Loucy (cell line): ENCODE measurements around the gene PAX7.

Experiments used
- H2AFZ ChIP-seq: fragments of 200-600 bp; sonication (generic); 2 replicates; pipeline ENCODE4 v1.6.0; 2016; ENCODE audit warnings: antibody characterized with exemption, mild to moderate bottlenecking, low read length, moderate library complexity
- H3F3A ChIP-seq: fragments of 200-600 bp; 2 replicates; pipeline ENCODE4 v1.6.0; 2016; ENCODE audit warnings: antibody characterized with exemption, low read depth, mild to moderate bottlenecking
- H3K27me3 ChIP-seq: fragments of 200-600 bp; sonication (generic); 2 replicates; pipeline ENCODE4 v1.6.1; 2014; ENCODE audit warnings: low read length, mild to moderate bottlenecking; ENCODE audit not compliant: insufficient read depth, poor library complexity, severe bottlenecking
- H3K36me3 ChIP-seq: fragments of 200-600 bp; sonication (generic); 2 replicates; pipeline ENCODE4 v1.6.1; 2016; ENCODE audit warnings: low read length; ENCODE audit not compliant: insufficient read depth
- H3K4me1 ChIP-seq: fragments of 200-600 bp; sonication (generic); 2 replicates; pipeline ENCODE4 v1.5.1; 2014; ENCODE audit warnings: low read length, mild to moderate bottlenecking; ENCODE audit not compliant: insufficient read depth, poor library complexity, severe bottlenecking
- H3K4me2 ChIP-seq: fragments of 200-600 bp; sonication (generic); 2 replicates; pipeline ENCODE4 v1.6.0; 2014; ENCODE audit warnings: antibody characterized with exemption, low read length, low read depth, mild to moderate bottlenecking; ENCODE audit not compliant: poor library complexity, severe bottlenecking
- H3K4me3 ChIP-seq: fragments of 200-600 bp; sonication (generic); 2 replicates; pipeline ENCODE4 v1.5.1; 2014; ENCODE audit warnings: low read length, mild to moderate bottlenecking, mixed read lengths; ENCODE audit not compliant: poor library complexity, severe bottlenecking
- H3K79me2 ChIP-seq: fragments of 200-600 bp; sonication (generic); 2 replicates; pipeline ENCODE4 v1.6.1; 2014; ENCODE audit warnings: low read length; ENCODE audit not compliant: insufficient read depth
- H3K9ac ChIP-seq: fragments of 200-600 bp; sonication (generic); 2 replicates; pipeline ENCODE4 v1.6.0; 2014; ENCODE audit warnings: mild to moderate bottlenecking, low read depth, low read length, moderate library complexity; ENCODE audit not compliant: poor library complexity, severe bottlenecking
- H3K9me2 ChIP-seq: fragments of 200-600 bp; sonication (generic); replicated peaks from 2 replicates; pipeline ENCODE4 v1.6.1; 2016; ENCODE audit warnings: low read depth, low read length, mixed read lengths
- H3K9me3 ChIP-seq: fragments of 200-600 bp; sonication (generic); 2 replicates; pipeline ENCODE4 v1.6.1; 2014; ENCODE audit warnings: mild to moderate bottlenecking, antibody characterized with exemption, low read length, low read depth; ENCODE audit not compliant: insufficient read depth
- H4K20me1 ChIP-seq: fragments of 200-600 bp; sonication (generic); 2 replicates; pipeline ENCODE4 v1.6.0; 2014; ENCODE audit warnings: antibody characterized with exemption, low read length, mild to moderate bottlenecking; ENCODE audit not compliant: insufficient read depth, poor library complexity, severe bottlenecking
- EZH2phosphoT487 ChIP-seq: fragments of 200-600 bp; IDR thresholded peaks from 2 replicates; pipeline ENCODE4 v1.6.1; 2018; ENCODE audit warnings: antibody characterized with exemption, mild to moderate bottlenecking, moderate library complexity, borderline replicate concordance
- TF ChIP-seq, protein P1 (sequence below): fragments of 200-600 bp; sonication (generic); conservative IDR thresholded peaks from 2 replicates; pipeline ENCODE4 v1.5.1; 2014; ENCODE audit warnings: mild to moderate bottlenecking, antibody characterized with exemption, low read length

Gene PAX7

DNA sequence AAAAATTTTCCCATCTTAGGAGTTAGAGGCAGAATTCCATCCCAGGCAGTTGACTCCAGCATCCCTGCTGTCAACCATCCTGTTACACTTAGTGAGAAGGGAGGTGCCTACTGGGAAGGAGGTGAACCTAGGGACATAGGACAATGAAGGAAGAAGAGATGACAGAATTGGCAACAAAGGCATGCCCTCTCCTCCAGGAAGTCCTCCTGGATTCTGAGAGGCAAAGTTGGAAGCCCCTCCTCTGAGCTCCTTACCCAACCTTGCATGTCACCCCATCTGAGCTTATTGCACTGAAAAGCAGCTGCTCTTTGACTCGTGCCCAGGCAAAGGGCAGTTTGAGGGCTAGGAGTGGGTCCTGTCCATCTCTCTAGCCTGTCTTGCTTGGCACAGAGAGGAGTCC is 66.9 kb downstream of the PAX7 start:
- Histone ChIP-seq H3K27me3 (no peaks in the 10 kb centered on the region), H3K36me3 (no peaks in the 10 kb centered on the region), H3F3A (no peaks in the 10 kb centered on the region), H3K9ac (no peak overlapping the region), H3K79me2 (no peaks in the 10 kb centered on the region), H2AFZ (no peak overlapping the region), H3K4me2 (no peak overlapping the region), H4K20me1 (no peaks in the 10 kb centered on the region), H3K4me3 (no peak overlapping the region), H3K9me3 (no peaks in the 10 kb centered on the region), H3K4me1 (no peaks in the 10 kb centered on the region), H3K9me2 (no peaks in the 10 kb centered on the region)
- TF ChIP-seq EZH2phosphoT487, result no peak
- TF ChIP-seq, protein P1, sequence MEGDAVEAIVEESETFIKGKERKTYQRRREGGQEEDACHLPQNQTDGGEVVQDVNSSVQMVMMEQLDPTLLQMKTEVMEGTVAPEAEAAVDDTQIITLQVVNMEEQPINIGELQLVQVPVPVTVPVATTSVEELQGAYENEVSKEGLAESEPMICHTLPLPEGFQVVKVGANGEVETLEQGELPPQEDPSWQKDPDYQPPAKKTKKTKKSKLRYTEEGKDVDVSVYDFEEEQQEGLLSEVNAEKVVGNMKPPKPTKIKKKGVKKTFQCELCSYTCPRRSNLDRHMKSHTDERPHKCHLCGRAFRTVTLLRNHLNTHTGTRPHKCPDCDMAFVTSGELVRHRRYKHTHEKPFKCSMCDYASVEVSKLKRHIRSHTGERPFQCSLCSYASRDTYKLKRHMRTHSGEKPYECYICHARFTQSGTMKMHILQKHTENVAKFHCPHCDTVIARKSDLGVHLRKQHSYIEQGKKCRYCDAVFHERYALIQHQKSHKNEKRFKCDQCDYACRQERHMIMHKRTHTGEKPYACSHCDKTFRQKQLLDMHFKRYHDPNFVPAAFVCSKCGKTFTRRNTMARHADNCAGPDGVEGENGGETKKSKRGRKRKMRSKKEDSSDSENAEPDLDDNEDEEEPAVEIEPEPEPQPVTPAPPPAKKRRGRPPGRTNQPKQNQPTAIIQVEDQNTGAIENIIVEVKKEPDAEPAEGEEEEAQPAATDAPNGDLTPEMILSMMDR, result no peak

DNA sequence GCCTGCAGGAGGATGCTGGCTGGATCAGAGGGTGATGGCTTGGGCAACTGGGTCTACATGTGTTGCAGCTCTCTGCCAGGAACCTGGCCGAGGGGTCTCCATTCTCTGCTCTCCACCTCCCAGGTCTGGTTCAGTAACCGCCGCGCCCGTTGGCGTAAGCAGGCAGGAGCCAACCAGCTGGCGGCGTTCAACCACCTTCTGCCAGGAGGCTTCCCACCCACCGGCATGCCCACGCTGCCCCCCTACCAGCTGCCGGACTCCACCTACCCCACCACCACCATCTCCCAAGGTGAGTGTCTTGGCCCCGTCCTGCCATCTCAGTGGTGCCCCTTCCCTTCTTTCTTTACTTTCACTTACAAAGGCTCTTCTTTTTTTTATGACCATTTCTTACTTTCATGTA is 69.9 kb downstream of the PAX7 start:
- no peak for TF ChIP-seq EZH2phosphoT487
- TF ChIP-seq, protein P1, result no peak
- no peaks in the 10 kb centered on the region for H3K27me3 ChIP-seq
- H3F3A ChIP-seq, result no peaks in the 10 kb centered on the region

DNA sequence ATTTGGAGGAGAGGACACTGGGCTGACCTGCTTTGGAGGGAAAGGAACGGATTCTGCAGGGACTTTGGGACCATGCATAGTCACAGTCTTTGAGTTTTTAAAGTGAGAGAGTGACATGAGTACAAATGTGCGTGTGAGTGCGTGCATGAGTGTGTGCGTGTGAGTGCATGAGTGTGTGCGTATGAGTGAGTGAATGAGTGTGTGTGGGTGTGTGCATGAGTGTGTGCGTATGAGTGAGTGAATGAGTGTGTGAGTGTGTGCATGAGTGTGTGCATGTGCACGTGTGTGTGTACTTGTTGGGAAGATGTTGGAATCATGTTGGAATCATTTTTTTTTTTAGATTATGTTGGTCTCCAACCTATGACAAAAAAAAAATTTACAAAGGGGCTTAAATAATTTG is 70.5 kb downstream of the PAX7 start:
- H3K4me1 ChIP-seq, result peaks cover 12% of the 10 kb centered on the region
- H3K9me3 ChIP-seq, result no peaks in the 10 kb centered on the region
- H3F3A ChIP-seq, result no peaks in the 10 kb centered on the region
- TF ChIP-seq, protein P1, result no peak
- TF ChIP-seq EZH2phosphoT487, result no peak
- H3K4me3 ChIP-seq, result no peak overlapping the region
- H2AFZ ChIP-seq, result no peak overlapping the region
- H3K9me2 ChIP-seq, result no peaks in the 10 kb centered on the region
- H4K20me1 ChIP-seq, result no peaks in the 10 kb centered on the region
- H3K27me3 ChIP-seq, result no peaks in the 10 kb centered on the region
- no peaks in the 10 kb centered on the region for H3K36me3 ChIP-seq
- H3K9ac ChIP-seq, result no peak overlapping the region
- no peak overlapping the region for H3K4me2 ChIP-seq
- no peaks in the 10 kb centered on the region for H3K79me2 ChIP-seq

More for the DNA sequence above, 69.9 kb downstream of the PAX7 start:
- H3K79me2 ChIP-seq, result no peaks in the 10 kb centered on the region
- no peak overlapping the region for H3K9ac ChIP-seq
- H3K9me3 ChIP-seq, result no peaks in the 10 kb centered on the region
- no peaks in the 10 kb centered on the region for H4K20me1 ChIP-seq
- H3K9me2 ChIP-seq, result no peaks in the 10 kb centered on the region
- H3K36me3 ChIP-seq, result no peaks in the 10 kb centered on the region
- H2AFZ ChIP-seq, result no peak overlapping the region
- no peak overlapping the region for H3K4me2 ChIP-seq
- H3K4me1 ChIP-seq, result peaks cover 5% of the 10 kb centered on the region
- H3K4me3 ChIP-seq, result no peak overlapping the region
